Measurements from ENCODE around the gene GRID1.

The GRID1 gene

DNA sequence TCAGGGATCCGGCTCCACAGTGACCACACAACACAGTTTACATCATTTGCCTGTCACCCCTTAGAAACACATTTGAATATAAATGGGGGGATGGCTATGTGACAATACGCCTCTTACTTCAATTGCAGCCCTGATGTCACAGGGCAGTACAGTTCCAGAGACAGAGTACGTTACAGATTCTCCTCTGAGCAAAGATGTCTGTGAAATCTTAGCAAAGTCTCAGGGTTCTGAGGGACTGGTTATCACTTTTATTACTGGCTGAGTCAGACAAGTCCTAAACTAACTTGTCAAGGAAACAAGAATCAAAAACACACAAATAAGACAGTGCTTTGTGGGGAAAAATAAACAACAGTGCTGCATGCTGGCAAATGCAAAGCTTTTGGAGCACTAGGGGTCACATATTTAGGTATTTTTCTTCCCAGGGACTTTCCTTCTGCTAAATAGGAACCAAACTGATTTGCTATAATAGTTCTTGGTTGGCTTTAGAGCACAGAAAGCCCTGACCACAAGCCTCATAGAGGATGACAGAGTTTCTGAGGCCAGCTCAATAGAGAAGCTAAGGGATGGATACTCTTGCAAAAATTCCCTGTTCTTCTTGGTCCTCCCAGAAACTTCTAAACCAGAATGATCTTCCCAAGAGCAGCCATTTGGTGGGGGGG lies 501.6 kb downstream of the GRID1 start:
- no peak overlapping the region for H3K4me3 ChIP-seq (ENCODE audit: low read length)
- no peak for DNase-seq (ENCODE audit: low read depth)
- TF ChIP-seq, protein P1, sequence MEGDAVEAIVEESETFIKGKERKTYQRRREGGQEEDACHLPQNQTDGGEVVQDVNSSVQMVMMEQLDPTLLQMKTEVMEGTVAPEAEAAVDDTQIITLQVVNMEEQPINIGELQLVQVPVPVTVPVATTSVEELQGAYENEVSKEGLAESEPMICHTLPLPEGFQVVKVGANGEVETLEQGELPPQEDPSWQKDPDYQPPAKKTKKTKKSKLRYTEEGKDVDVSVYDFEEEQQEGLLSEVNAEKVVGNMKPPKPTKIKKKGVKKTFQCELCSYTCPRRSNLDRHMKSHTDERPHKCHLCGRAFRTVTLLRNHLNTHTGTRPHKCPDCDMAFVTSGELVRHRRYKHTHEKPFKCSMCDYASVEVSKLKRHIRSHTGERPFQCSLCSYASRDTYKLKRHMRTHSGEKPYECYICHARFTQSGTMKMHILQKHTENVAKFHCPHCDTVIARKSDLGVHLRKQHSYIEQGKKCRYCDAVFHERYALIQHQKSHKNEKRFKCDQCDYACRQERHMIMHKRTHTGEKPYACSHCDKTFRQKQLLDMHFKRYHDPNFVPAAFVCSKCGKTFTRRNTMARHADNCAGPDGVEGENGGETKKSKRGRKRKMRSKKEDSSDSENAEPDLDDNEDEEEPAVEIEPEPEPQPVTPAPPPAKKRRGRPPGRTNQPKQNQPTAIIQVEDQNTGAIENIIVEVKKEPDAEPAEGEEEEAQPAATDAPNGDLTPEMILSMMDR (IDR thresholded peaks at IDR 0.05; ENCODE audit: insufficient read depth, low read depth, low read length, missing control alignments) = no peak

GRCh38 chr10:85864173-85864549 lies 502.4 kb downstream of the GRID1 start:
- H3K4me3 ChIP-seq (ENCODE audit: low read length) = no peak overlapping the region
- TF ChIP-seq, protein P1 (IDR thresholded peaks at IDR 0.05; ENCODE audit: insufficient read depth, low read depth, low read length, missing control alignments) = no peak
- no peak for DNase-seq (ENCODE audit: low read depth)

GRCh38 chr10:85863301-85864172 lies 503.1 kb downstream of the GRID1 start:
- no peak for DNase-seq (ENCODE audit: low read depth)
- no peak overlapping the region for H3K4me3 ChIP-seq (ENCODE audit: low read length)
- TF ChIP-seq, protein P1 (IDR thresholded peaks at IDR 0.05; ENCODE audit: insufficient read depth, low read depth, low read length, missing control alignments) = no peak

GRCh38 chr10:85862771-85863170 lies 503.8 kb downstream of the GRID1 start:
- TF ChIP-seq, protein P1 (IDR thresholded peaks at IDR 0.05; ENCODE audit: insufficient read depth, low read depth, low read length, missing control alignments) = no peak
- H3K4me3 ChIP-seq (ENCODE audit: low read length) = no peak overlapping the region
- DNase-seq (ENCODE audit: low read depth) = no peak

DNA sequence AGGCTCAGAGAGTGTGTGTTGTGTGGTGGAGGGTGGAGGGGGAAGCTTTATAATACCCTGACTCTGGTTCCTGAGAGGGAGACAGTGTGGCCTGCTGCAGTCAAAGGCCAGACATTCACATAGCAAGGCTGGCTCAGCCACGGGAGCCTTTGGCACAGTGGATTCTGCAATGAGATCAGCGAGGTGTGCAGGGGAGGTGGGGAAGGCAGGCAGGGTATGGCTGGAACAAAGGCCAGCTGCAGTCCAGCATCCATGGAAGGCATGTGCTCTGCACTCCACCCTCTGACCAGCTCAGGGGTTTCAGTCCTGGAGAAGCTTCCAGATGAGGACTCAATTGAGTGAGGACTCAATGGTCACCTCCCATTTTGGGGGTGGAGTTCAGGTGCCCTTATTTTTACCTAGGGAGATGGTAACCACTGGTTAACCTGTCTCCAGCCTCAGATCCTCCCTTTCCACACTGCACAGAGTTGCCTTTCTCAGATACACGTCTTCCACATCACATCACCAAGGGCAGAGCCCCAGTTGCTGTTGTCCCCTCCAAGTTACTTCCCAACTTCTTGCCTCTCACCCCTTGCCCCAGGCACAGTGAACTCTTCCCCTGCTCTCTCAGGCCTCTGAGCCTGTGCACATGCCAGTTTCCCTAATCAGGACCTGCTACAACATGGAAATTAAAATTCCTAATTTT lies 504.9 kb downstream of the GRID1 start:
- TF ChIP-seq, protein P1 (IDR thresholded peaks at IDR 0.05; ENCODE audit: insufficient read depth, low read depth, low read length, missing control alignments) = no peak
- no peak for DNase-seq (ENCODE audit: low read depth)
- no peak overlapping the region for H3K4me3 ChIP-seq (ENCODE audit: low read length)

DNA sequence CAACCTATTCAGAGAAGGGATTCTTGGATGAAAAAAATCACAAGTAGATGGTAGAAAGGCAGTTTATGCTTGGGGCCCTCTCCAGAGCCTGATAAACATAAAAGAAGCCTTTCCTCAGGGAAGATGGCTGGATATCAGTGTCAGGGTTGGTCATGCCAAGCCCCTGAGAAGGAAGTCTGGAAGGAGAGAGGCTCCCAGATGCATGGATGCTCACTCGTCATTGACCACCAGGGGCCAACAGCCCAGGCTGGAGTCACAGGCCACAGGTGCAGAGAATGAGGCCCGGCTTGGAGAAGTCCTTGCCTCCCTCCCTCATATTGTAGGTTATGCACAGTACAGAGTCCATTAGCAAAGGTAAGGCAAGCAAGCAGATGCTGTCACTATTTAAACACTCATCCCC lies 506.7 kb downstream of the GRID1 start:
- no peak for DNase-seq (ENCODE audit: low read depth)
- H3K4me3 ChIP-seq (ENCODE audit: low read length) = no peak overlapping the region
- TF ChIP-seq, protein P1 (IDR thresholded peaks at IDR 0.05; ENCODE audit: insufficient read depth, low read depth, low read length, missing control alignments) = no peak
